ENCODE data around the gene GCN1.

Gene GCN1

GRCh38 chr12:120235369-120236323, 41.1 kb upstream of the GCN1 start:
- TF ChIP-seq CTCF (tag by site-specific recombination; IDR thresholded peaks at IDR 0.05) (0 out of 2 replicates have a peak, but pooled peaks have one; percentile 29), ZNF664 (tag by site-specific recombination; IDR thresholded peaks at IDR 0.05) (no peak), SP7 (tag by site-specific recombination; IDR thresholded peaks at IDR 0.05) (no peak), SETDB1 (IDR thresholded peaks at IDR 0.05; ENCODE audit: insufficient read length, low read length) (no peak), SCRT1 (tag by site-specific recombination; IDR thresholded peaks at IDR 0.05; ENCODE audit: borderline replicate concordance) (0 out of 2 replicates have a peak, but pooled peaks have one; percentile 27), EGR2 (tag by site-specific recombination; IDR thresholded peaks at IDR 0.05; ENCODE audit: low read depth) (peak; percentile 34; the same call in 1 of the 2 replicates), SCRT2 (tag by site-specific recombination; IDR thresholded peaks at IDR 0.05) (peak; percentile 75), ZBTB20 (tag by site-specific recombination; IDR thresholded peaks at IDR 0.05) (0 out of 2 replicates have a peak, but pooled peaks have one; percentile 2)
- TF ChIP-seq, protein P1, sequence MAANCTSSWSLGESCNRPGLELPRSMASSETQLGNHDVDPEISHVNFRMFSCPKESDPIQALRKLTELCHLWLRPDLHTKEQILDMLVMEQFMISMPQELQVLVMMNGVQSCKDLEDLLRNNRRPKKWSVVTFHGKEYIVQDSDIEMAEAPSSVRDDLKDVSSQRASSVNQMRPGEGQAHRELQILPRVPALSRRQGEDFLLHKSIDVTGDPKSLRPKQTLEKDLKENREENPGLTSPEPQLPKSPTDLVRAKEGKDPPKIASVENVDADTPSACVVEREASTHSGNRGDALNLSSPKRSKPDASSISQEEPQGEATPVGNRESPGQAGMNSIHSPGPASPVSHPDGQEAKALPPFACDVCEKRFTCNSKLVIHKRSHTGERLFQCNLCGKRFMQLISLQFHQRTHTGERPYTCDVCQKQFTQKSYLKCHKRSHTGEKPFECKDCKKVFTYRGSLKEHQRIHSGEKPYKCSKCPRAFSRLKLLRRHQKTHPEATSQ (tag by site-specific recombination; IDR thresholded peaks at IDR 0.05): no peak
- peaks cover 29% of the 10 kb centered on the region for H3K4me1 ChIP-seq (ENCODE audit: control insufficient read depth, insufficient read depth, low read length)
- CTCF ChIA-PET: interaction anchor here (0.6 to 7.7 kb wide), 19 partner anchors 8 to 200 kb away, joined by 3 to 132 read pairs (median 6); partner anchors contain the start of genes PXN, RPLP0 and SIRT4
- POLR2A ChIA-PET: interaction anchor here (0.5 to 2.5 kb wide), 11 partner anchors 9 to 1650 kb away, joined by 3 to 36 read pairs (median 9); partner anchors contain the start of genes PXN, RNU4-1, RNU4-2 and RPLP0
- no peak overlapping the region for H3K4me3 ChIP-seq (ENCODE audit: low read depth, low read length)
- H3K36me3 ChIP-seq (ENCODE audit: control insufficient read depth in 2 of 2, insufficient read depth in 1 of 2, low read length in 2 of 2): no peaks in the 10 kb centered on the region
- peak overlapping the region; percentile 11; the same call in 1 of the 2 replicates for H3K27ac ChIP-seq (ENCODE audit: extremely low read depth, low read depth, low read length)
- H3K9me3 ChIP-seq (ENCODE audit: control insufficient read depth, insufficient read depth, low read depth, low read length): no peaks in the 10 kb centered on the region

- POLR2A ChIA-PET: interaction anchor here (0.5 to 2.5 kb wide), 11 partner anchors 9 to 1651 kb away, joined by 3 to 36 read pairs (median 9); partner anchors contain the start of genes PXN, RNU4-1, RNU4-2 and RPLP0
- Histone ChIP-seq H3K4me1 (ENCODE audit: control insufficient read depth, insufficient read depth, low read length) (peaks cover 36% of the 10 kb centered on the region), H3K9me3 (ENCODE audit: control insufficient read depth, insufficient read depth, low read depth, low read length) (no peaks in the 10 kb centered on the region), H3K4me3 (ENCODE audit: low read depth, low read length) (no peak overlapping the region), H3K27ac (ENCODE audit: extremely low read depth, low read depth, low read length) (peak overlapping the region; percentile 11; the same call in 1 of the 2 replicates), H3K36me3 (ENCODE audit: control insufficient read depth in 2 of 2, insufficient read depth in 1 of 2, low read length in 2 of 2) (no peaks in the 10 kb centered on the region)
- CTCF ChIA-PET: interaction anchor here (0.5 to 7.7 kb wide), 19 partner anchors 10 to 1082 kb away, joined by 3 to 132 read pairs (median 6); partner anchors contain the start of genes PXN, RPLP0 and SIRT4
- TF ChIP-seq SP7 (tag by site-specific recombination; IDR thresholded peaks at IDR 0.05): peak; percentile 53
- TF ChIP-seq ZSCAN30 (tag by site-specific recombination; IDR thresholded peaks at IDR 0.05): 0 out of 2 replicates have a peak, but pooled peaks have one; percentile 28
- TF ChIP-seq, protein P2, sequence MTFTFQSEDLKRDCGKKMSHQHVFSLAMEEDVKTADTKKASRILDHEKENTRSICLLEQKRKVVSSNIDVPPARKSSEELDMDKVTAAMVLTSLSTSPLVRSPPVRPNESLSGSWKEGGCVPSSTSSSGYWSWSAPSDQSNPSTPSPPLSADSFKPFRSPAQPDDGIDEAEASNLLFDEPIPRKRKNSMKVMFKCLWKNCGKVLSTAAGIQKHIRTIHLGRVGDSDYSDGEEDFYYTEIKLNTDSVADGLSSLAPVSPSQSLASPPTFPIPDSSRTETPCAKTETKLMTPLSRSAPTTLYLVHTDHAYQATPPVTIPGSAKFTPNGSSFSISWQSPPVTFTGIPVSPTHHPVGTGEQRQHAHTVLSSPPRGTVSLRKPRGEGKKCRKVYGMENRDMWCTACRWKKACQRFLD (tag by site-specific recombination; IDR thresholded peaks at IDR 0.05): no peak
- peak; percentile 99 for TF ChIP-seq ZNF600 (tag by site-specific recombination; IDR thresholded peaks at IDR 0.05)
- TF ChIP-seq ZNF76 (tag by site-specific recombination; IDR thresholded peaks at IDR 0.05; ENCODE audit: borderline replicate concordance, low read depth): peak; percentile 53; the same call in 1 of the 2 replicates
- peak; percentile 88 for TF ChIP-seq ZBTB17 (tag by site-specific recombination; IDR thresholded peaks at IDR 0.05)
- TF ChIP-seq ZNF639 (tag by site-specific recombination; IDR thresholded peaks at IDR 0.05): peak; percentile 58; the same call in 1 of the 2 replicates
- no peak for TF ChIP-seq ZNF37A (tag by site-specific recombination; IDR thresholded peaks at IDR 0.05)
- TF ChIP-seq TRIM28 (IDR thresholded peaks at IDR 0.05; ENCODE audit: borderline replicate concordance, low read length): peak; percentile 33; the same call in 1 of the 2 replicates
- TF ChIP-seq, protein P3, sequence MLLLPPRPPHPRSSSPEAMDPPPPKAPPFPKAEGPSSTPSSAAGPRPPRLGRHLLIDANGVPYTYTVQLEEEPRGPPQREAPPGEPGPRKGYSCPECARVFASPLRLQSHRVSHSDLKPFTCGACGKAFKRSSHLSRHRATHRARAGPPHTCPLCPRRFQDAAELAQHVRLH (tag by site-specific recombination; IDR thresholded peaks at IDR 0.05): no peak
- peak; percentile 49; the same call in 1 of the 2 replicates for TF ChIP-seq PATZ1 (tag by site-specific recombination; IDR thresholded peaks at IDR 0.05)
- peak; percentile 73 for TF ChIP-seq ZNF366 (tag by site-specific recombination; conservative IDR thresholded peaks at IDR 0.05)
These were observed 40.3 kb upstream of the GCN1 start for GRCh38 chr12:120234643-120235368.
